HEK293T (cell line): ENCODE data around the gene FKBP5.

ENCODE experiments used
- BHLHE40 ChIP-seq: fragments of 450-650 bp; IDR thresholded peaks from 2 replicates; pipeline ENCODE4 v1.6.1; 2016; ENCODE audit warnings: mild to moderate bottlenecking, moderate library complexity, borderline replicate concordance
- FOXA1 ChIP-seq: fragments of 450-650 bp; IDR thresholded peaks from 2 replicates; pipeline ENCODE4 v1.6.1; 2016; ENCODE audit warnings: mild to moderate bottlenecking
- HDGF ChIP-seq: fragments of 450-650 bp; IDR thresholded peaks from 2 replicates; pipeline ENCODE4 v1.6.1; 2017; ENCODE audit warnings: antibody characterized with exemption, borderline replicate concordance
- L3MBTL2 ChIP-seq: fragments of 450-650 bp; conservative IDR thresholded peaks from 2 replicates; pipeline ENCODE4 v1.6.1; 2016; ENCODE audit warnings: mild to moderate bottlenecking
- NFRKB ChIP-seq: fragments of 450-650 bp; IDR thresholded peaks from 2 replicates; pipeline ENCODE4 v1.6.1; 2016; ENCODE audit warnings: mild to moderate bottlenecking, moderate library complexity
- PKNOX1 ChIP-seq: fragments of 450-650 bp; IDR thresholded peaks from 2 replicates; pipeline ENCODE4 v1.6.1; 2016

- TF ChIP-seq FOXA1, result no peak
- no peak for TF ChIP-seq L3MBTL2
- TF ChIP-seq PKNOX1, result no peak
- no peak for TF ChIP-seq NFRKB
- no peak for TF ChIP-seq BHLHE40
- TF ChIP-seq HDGF, result no peak
These were observed 5.4 kb downstream of the FKBP5 start for GRCh38 chr6:35683267-35683666.
